Activated CD4-positive, CD25-positive, alpha-beta regulatory T cell (primary cell): ENCODE data around the gene TMEM145.

Experiments
- DNase-seq, 4 experiments: peaks; one replicate each; lab custom pipeline; 2025; lab: John Stamatoyannopoulos, UW

TMEM145 gene

GRCh38 chr19:42288881-42289555 is 24.1 kb upstream of the TMEM145 start:
- no peak for DNase-seq

- DNase-seq = no peak
These were observed 23.5 kb upstream of the TMEM145 start for GRCh38 chr19:42289556-42290041.

GRCh38 chr19:42290136-42290522 is 23.0 kb upstream of the TMEM145 start:
- no peak for DNase-seq

- DNase-seq = peak in 3 of 4 experiments; percentile 43 to 61 (median 45)
These were observed 22.3 kb upstream of the TMEM145 start for GRCh38 chr19:42290523-42291434.

GRCh38 chr19:42291435-42291810 is 21.7 kb upstream of the TMEM145 start:
- no peak for DNase-seq

- DNase-seq = no peak
These were observed 20.8 kb upstream of the TMEM145 start for GRCh38 chr19:42292042-42292960.

GRCh38 chr19:42292963-42293362 is 20.1 kb upstream of the TMEM145 start:
- DNase-seq = no peak

GRCh38 chr19:42293540-42293939 is 19.6 kb upstream of the TMEM145 start:
- DNase-seq = no peak

GRCh38 chr19:42293948-42294347 is 19.2 kb upstream of the TMEM145 start:
- DNase-seq = no peak

- no peak for DNase-seq
These were observed 18.5 kb upstream of the TMEM145 start for GRCh38 chr19:42294471-42295137.

- DNase-seq = no peak
These were observed 17.8 kb upstream of the TMEM145 start for GRCh38 chr19:42295342-42295741.

GRCh38 chr19:42295831-42296525 is 17.1 kb upstream of the TMEM145 start:
- DNase-seq = peak; percentile 79 to 97 (median 86)

- no peak for DNase-seq
These were observed 16.1 kb upstream of the TMEM145 start for GRCh38 chr19:42297039-42297438.

GRCh38 chr19:42301646-42302203 is 11.4 kb upstream of the TMEM145 start, which contains the start of gene PRR19:
PRR19 (plus strand) TSS chr19:42302132; CDS start chr19:42309585, 7,453 bp downstream.
- no peak for DNase-seq

- DNase-seq = no peak
These were observed 10.0 kb upstream of the TMEM145 start for GRCh38 chr19:42303101-42303464.

- DNase-seq = no peak
These were observed 9.2 kb upstream of the TMEM145 start for GRCh38 chr19:42303876-42304275.

- DNase-seq = no peak
These were observed 6.5 kb upstream of the TMEM145 start for GRCh38 chr19:42306646-42307045.

- DNase-seq = no peak
These were observed 3.4 kb upstream of the TMEM145 start for GRCh38 chr19:42309686-42310085.

- DNase-seq = no peak
These were observed 1.5 kb upstream of the TMEM145 start for GRCh38 chr19:42311657-42312056.

GRCh38 chr19:42312370-42312769 is 739 bp upstream of the TMEM145 start:
- DNase-seq = no peak
